Activated CD4-positive, alpha-beta T cell treated with anti-CD3 and anti-CD28 coated beads, Interleukin-2, amount 50 U/mL, for 24 hours (primary cell): ENCODE results near the gene DOCK2.

Experiments used
- DNase-seq, 2 donors: peaks; one replicate each; pipeline ENCODE4 v3.0.0-alpha.2; 2020; ENCODE audit warnings: low read depth in 1 of 2, low spot score in 1 of 2

DOCK2 gene

DNA sequence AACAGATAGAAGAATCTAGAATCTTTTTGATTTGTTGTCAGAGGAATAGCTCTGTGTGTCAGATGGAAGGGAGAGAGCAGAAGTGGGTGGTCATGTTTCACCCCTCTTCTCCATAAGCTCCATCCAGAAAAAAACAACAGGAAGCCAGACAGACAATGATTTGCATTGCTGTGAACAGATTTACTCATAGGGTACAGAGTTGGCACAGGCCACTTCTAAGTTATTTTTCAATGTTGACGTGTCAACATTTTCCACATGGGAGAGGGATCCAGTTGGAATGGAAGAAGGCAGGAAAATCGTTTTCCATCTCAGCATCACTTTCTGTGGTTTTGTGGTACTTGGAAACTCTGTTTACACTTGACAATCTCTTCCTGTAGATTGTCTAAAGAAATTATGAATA lies 256.5 kb downstream of the DOCK2 start:
- no peak for DNase-seq

DNA sequence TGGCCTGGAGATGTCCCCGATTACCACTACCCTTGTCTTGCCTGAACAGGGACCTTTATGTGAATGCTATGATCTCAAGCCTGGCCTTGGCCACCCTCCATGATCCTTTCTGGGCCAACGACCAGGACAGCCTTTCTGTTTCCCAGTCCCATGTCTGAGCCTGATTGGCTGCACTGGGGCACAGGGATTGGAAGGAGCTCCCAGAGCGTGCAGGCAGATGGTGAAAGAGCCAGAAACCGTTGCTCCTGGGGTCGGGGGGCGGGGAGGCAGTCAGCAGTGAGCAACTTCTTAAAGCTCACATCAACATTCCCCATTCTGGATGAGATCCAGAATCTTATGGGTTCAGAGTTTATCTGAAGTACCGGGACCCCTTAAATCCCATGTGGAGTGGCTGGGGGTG lies 258.9 kb downstream of the DOCK2 start:
- DNase-seq = no peak

DNA sequence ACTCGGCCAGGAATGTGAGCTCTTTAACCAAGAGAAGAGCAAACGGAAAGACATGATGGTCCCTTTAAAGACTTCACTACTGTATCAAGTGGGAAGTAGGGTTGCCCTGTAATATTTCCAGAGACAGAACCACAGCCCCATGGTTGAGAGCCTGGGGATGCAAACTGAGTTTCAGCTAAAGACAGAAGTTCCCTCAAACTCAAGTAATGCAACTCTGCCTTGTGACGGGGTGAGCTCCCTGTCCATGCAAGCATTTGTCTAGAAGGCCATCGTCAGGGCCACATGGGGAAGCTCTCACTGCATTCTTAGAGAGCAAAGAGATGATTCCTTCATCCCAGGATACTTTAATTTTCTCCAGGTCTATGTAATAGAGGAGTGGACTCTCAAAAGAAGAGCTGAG lies 260.4 kb downstream of the DOCK2 start:
- no peak for DNase-seq

DNA sequence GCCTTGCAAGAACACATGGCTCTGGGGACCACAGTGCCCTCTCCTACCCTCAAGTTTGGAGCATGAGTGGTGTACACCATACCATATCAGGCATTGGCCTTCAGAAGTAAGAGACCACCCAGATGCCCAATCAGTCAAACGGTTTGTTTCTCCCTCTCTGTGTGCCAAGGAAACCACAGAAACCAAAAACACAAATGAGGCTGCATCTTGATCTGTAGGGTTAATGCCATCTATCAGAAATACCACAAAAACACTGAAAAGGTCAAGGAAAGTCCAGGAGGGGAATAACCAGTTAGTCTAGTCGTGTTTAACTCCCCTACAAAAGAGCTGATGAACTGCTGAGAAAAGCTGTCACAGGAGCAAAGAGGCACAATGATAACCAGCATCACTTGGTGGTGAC lies 264.8 kb downstream of the DOCK2 start:
- no peak for DNase-seq

DNA sequence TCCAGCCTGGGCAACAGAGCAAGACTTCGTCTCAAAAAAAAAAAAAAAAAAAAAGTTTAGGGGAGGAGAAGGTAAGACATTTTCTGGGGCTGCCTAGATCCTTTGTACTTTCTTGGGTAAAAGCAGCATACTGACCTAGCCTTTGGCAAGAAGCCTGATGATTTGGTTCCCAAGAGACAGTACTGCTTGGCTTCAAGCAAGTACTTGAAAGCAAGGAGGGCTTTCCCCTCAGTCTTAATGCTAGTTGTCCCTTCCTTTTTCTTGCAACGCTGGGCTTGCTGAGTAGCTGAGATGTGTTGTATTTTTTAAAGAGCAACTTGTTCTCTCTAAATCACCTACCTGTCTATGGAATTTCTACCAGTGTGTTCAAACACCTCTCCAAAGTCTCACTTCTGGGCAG lies 267.0 kb downstream of the DOCK2 start:
- no peak for DNase-seq

DNA sequence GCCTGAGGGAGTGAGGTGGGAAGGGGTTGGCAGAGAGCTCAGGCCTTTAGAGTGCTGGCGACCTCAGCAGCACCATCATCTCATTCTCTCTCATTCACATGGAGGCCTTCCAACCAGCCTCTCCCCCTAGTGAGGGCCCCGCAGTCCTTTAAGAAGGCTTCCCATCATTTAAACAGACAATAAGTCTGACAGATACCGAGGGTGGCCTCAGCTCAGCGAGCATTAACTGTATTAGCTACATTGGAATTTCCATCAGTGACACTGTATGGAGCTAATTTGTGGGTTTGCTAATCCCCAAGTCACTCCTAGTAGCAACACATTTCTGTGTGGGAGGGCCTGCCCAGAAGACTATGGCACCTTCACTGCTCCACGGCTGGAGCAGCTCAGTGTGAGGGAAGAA lies 267.4 kb downstream of the DOCK2 start:
- DNase-seq = no peak

DNA sequence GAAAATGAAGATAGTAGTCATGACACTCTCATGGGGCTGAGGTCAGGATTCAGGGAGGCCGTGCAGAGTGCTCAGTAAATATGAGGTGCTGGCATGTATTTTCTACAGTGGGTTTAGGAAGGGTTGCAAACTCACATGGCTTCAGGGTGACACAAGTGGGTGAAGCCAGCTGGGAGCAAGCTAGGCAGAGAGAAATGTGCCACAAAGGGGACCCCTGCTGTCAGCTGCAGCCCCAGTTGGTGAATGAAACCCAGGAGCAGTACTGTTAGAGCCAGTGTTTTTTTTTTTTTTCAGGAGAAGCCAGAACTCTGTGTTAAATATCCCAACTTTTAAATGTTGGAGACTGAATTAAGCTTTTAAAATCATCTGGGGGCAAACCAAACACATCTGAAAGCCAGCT lies 267.9 kb downstream of the DOCK2 start:
- DNase-seq = no peak

DNA sequence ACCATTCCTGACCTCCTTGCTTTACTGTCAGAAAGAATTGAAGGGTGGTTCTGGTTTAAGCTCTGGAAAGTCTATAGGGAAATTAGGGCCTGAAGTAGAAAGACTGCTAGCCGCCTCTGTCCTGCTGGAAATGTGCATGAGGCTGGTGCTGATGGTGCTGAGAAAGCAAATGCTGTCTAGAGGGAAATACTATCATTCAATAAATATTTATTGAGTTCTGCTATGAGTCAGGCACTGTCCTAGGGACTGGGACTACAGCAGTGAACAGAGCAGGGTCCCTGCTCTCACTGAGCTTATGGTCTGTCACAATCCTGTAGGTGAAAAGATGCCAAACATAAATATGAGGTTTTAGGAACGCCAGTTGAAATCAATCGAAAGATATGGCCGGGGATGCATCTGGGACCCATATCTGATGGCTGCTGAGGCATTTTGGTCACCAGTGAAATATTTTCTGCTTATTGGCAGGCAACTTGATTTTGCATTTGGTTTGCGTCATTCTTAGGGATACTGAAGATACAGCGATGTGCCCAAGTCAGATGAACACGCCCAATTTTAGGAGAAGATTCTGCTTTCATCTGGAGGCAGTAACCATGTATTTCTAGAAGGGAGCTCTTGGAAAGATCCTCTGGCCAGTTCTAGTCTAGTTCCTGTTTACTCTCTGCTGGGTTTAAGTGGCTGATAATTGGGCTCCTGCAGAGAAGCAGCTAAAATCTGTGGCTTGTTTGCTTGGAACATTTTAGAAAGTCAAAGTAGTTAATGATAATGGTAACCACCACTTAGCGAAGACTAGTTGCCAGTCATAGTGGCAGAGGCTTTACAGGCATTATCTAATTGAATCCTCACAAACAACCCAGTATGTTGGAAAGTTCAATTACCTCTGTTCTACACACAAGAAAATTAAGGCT lies 269.9 kb downstream of the DOCK2 start:
- no peak for DNase-seq

DNA sequence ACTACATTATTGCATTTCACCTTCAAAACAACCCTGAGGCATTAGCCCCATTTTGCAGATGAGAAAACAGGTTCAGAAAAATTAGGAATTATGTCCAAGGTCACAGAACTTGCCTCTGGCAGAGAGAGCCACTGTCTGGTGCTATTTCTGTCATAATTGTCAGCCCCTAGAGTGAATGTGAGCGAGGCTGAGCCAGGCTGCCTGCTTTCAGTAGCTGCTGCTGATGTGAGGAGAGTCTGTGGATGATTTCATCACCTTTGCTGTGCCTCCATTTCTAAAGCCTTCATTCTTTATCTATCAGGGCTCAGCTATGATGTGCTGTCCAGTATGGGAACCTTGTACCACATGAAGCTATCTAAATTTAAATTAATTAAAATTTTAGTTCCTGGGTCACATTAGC lies 271.8 kb downstream of the DOCK2 start:
- no peak for DNase-seq

DNA sequence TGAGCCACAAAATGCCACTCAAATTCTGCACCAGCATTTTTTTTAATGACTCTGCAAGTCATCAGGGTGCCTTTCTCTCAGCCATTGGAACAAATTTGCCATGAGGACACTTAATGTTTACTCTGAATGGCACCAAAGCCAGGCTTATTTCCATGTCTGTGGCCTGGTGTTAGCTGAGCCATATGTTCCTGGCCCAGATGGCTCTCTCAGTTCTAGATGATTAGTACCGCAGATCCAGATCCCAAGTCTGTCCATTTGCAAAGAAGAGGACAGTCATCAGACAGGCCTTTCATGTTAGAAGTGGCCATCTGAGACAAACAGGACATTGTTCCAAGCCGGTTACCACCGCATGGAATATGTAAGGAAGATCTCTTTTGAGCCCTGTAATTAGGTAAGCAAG lies 272.9 kb downstream of the DOCK2 start:
- DNase-seq = no peak

DNA sequence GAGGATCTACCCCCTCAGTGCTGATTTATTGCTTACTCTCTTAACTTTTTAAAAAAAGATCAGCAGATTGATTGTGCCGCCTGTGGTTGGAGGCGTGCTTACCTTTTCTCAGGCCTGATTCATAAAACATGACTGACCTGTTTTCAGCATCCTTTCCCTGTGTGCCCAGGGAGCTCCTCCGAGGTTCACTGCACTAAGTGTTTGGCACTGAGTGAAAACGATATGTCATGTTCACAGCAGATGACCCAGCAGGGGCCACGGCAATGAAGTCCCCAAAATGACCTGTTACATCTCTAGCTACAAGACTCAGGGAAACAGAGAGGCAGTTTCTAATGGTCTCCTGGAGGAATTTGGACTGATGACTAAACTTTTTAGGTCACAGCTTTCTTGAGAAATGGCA lies 273.3 kb downstream of the DOCK2 start:
- no peak for DNase-seq

DNA sequence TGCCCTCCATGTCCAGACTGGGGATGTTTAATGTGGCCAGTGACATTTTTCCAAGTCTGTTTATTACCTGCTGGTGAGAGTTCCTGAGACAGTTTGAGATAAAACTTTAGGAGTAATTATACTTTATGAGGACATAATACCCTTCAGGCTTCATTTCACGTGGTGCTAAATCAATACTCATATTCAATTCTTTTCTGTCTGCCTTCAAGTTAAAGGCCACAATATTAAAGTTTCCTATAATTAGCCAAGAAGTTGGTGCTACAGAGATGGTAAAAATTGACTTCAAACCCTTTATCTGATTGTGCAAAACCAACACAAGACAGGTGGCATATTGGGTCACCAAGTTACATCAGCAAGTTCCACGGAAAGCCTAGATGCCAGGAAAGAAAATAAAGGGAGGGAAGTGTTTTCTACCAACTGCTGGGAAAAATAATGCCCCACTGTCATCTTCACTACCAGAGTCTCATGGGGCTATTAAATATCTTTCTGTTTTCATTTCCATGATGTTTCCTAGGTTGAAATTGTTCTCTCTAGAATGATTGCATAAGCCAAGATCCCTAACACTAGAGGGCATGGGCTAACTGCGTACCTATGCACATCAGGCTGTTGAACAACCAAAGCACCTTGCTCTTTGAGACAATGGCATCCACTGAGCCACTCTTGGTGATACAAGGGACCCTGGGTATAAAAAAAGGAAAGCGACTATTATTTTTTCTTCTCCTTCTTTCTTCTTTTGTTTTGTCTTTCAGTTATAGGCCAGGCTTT lies 274.6 kb downstream of the DOCK2 start:
- DNase-seq = no peak

DNA sequence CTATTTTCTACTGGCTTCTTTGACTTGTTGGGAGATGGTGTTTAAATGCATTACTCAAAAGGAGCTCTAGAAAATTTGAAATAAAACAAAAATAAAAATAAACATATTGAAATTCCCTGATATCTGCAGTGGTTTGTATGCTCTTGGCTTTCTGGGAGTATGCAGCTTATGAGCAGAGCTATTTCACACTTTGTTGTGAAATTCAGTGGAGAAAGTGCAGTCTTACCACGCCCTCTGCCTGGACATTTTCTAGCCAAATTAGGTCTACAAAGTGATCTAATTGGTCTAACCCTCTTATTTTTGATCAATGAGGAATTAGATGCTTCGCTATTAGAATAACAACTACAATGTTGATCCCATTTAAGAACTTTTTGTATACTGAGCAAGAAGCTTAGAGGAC lies 276.4 kb downstream of the DOCK2 start:
- DNase-seq = no peak

DNA sequence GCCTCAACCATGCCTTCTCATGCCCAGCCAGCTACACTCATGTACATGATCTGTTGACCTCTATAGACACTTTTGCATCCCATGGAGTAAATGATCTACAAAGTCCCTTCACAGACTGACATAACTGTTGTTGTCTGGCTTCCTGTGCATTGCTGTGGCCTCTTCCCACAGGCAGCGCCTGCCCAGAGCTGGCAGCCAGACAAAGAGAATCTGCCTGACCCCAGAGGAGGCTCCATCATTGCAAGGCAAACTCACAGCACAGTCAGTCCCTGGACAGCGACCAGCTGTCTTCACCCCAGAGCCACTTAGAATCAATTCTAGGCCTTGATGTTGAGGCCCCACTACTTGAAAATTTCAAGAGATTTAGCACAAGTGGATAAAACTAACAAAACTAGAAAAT lies 277.7 kb downstream of the DOCK2 start:
- DNase-seq = no peak

DNA sequence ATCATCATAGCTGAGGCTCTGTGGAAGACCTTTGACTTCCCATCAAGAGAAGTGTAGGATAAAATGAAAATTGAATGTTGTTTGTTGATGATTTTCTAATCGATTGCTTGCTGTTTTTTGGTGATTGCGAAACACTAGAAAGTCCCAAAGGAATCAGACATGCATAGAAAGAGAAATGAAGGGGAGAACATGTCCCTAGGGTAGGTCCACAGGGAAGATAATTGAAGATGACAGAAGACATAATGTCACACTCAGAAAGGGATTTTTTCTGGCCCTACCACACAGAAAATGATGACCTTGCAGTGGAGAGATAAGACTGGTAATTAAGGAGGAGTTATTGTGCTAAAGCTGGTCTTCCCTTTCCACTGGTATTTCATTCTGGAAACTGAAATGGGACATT lies 280.4 kb downstream of the DOCK2 start:
- DNase-seq = no peak

DNA sequence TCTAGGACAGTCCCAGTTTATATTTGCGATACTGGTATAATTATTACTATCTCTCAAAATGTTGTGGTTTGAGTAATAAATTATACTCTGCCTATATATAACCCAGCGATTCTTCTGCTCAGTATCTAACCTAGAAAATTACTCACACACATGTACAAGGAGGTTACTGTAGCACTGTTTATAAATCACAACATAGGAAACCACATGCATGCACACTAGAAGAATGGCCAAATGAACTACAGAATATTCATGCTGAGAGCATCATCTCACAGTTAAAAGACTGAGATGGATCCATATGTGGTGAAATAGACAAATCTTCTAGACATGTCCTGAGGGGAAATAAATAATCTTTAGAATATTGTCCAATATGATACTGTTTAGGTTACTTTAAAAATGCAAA lies 281.2 kb downstream of the DOCK2 start:
- DNase-seq = no peak

DNA sequence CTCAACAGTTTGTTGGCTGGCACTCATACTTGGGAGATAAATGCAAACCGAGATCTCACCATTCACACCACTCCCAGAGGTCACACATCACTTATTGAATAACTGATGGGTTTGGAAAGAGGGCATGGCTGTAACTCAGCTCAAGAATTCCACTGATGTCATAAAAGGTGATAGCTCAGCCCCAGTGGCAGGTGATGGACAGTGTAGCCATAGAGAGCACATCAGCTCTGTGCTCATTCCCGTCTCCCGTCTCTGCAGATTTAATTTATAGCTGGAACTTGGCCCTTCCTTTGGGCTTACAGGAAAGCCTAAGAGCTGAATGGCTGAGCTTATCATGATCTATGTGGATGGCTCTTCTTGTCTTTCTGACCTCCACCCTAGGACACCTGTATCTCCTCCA lies 283.4 kb downstream of the DOCK2 start:
- DNase-seq = no peak

DNA sequence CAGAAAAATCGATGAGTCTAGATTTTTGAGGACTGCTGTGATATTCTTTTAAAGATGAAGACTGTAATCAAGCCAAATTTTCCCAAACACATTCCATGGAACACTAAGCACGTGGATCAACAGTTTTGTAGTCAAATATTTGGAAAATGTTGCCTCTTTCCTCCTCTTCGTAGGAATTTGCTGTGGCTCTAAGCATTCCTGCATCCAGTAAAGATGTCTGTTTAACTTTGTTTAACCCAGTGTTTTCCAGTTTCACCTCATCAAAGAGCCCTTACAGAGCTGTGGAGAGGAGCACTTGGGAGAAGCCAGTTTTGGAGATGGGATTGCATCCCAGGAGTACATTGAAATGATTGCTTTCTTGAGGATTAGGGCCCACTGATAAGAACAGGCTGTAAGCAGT lies 284.3 kb downstream of the DOCK2 start:
- DNase-seq = no peak

DNA sequence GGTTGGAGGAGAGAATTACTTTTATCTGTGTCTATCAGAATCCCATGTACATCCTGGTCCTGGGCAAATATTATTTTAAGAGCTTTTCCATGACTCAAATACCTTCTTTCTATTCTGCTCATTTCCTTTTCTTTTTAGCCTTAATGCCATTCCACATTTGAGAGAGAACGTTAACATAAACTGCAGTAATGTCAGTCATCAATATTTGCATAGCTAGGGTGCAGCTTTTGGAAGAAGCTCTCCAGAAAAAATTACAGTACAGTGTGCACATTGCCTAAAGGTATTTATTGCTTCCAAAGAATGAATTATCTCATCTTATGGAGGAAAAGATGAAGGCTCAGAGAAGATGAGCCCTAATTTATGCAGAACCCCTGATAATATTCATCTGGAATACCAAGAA lies 284.9 kb downstream of the DOCK2 start:
- DNase-seq = no peak

DNA sequence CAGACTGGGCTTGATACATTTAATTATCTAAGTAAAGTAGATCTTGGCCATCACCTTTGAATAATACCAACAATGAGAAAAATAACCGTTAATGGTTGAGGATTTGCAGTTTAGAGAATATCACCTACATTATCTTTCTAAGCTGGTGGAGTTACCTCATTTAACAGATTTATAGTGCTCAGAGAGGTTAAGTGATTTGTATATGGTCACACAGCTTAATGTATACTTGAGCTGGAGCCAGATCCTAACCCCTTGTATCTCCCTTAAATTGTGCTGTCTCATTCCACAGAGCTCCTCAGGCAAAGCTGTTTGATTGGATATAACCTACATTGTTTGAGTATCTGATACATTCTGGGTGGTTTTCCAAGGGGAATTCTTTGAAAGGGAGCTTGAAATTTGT lies 285.4 kb downstream of the DOCK2 start:
- no peak for DNase-seq

DNA sequence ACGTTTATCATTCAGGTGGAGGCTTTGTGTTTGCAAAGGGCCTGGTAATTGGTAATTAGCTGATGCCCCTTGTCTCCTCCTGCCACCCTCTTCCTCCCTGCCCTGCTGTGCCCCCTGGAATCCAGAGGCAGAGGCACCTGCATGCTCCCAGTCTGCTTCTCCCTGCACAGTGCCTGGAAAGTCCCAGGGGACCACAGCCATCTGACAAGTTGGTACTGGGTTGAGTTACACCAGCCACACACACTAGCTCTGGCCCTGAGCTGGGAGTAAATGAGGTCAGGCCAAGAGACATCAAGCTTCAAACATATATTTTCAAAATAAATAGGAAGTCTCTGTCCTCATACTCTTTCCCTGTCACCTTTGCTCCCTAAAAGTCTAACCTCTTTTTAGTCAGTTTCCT lies 286.9 kb downstream of the DOCK2 start:
- DNase-seq = no peak

DNA sequence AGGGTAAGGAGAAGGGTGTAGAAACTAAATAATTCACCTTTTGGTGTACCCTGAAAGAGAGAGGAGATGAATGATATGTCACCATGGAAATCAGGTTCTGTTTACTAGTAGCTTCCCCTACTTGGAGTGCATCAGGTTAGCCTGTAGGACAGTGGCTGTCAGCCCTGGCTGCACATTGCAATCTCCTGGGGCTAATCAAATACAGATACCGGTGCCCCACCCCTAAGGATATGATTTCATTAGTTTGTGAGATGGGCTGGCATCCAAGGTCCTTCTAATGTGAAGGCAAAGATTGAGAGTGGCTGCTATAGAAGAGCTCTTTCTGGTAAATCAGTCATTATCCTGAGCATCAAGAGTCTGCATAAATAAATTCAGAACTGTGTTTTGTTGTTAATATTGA lies 296.1 kb downstream of the DOCK2 start:
- DNase-seq = no peak

DNA sequence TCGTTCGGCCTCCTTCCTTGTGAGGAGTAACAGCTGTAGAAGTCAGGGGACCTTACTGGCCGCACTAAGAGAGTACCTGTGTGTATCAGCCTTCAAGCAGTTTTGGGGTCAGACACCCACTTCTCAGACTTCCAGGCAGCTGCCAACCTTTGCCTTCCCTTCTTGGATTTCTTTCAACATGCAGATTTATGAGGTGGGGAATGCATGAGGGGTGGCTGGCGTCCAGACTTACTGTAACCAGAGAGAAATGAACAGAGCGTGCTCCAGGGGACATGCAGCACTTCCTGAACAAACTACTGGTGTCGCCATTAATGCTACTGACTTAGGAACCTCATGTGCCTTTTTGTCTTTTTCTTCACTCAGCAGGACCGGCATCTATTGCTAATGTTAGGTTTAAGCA lies 296.5 kb downstream of the DOCK2 start:
- no peak for DNase-seq
